Neural progenitor cell (in vitro differentiated cells): ENCODE results near the gene USP32. TPM values are rescaled to one million over a fixed set of nuclear protein-coding genes. Genes with fewer than 3 reads are reported as not detected.
A peak's percentile ranks its signal among the peaks of the same experiment; 100 is the strongest.

ENCODE experiments used
- DNase-seq: peaks from one replicate; pipeline ENCODE4 v3.0.0-alpha.2; 2016; ENCODE audit warnings: low spot score
- H2AFZ ChIP-seq: fragments of 200-600 bp; sonication (generic); replicated peaks from 2 replicates; pipeline ENCODE4 v1.6.1; 2016; ENCODE audit warnings: antibody characterized with exemption
- H3F3A ChIP-seq: fragments of 200-600 bp; sonication (generic); 2 replicates; pipeline ENCODE4 v1.6.1; 2016; ENCODE audit warnings: antibody characterized with exemption, low read depth
- H3K27ac ChIP-seq: fragments of 200-600 bp; sonication (generic); 2 replicates; pipeline ENCODE4 v1.5.1; 2016; ENCODE audit warnings: mild to moderate bottlenecking
- H3K27me3 ChIP-seq: fragments of 200-600 bp; sonication (generic); 2 replicates; pipeline ENCODE4 v1.6.1; 2016; ENCODE audit warnings: mild to moderate bottlenecking, moderate library complexity
- H3K36me3 ChIP-seq: fragments of 200-600 bp; sonication (generic); 2 replicates; pipeline ENCODE4 v1.5.1; 2016
- H3K4me1 ChIP-seq: fragments of 200-600 bp; sonication (generic); 2 replicates; pipeline ENCODE4 v1.6.1; 2016; ENCODE audit warnings: mixed run types
- H3K4me2 ChIP-seq: fragments of 200-600 bp; sonication (generic); 2 replicates; pipeline ENCODE4 v1.6.1; 2016
- H3K4me3 ChIP-seq: fragments of 200-600 bp; sonication (generic); 2 replicates; pipeline ENCODE4 v1.5.1; 2016
- H3K79me2 ChIP-seq: fragments of 200-600 bp; sonication (generic); 2 replicates; pipeline ENCODE4 v1.6.1; 2016; ENCODE audit warnings: low read depth
- H3K9ac ChIP-seq: fragments of 200-600 bp; sonication (generic); 2 replicates; pipeline ENCODE4 v1.6.1; 2016
- H3K9me3 ChIP-seq: fragments of 200-600 bp; sonication (generic); 2 replicates; pipeline ENCODE4 v1.5.1; 2016; ENCODE audit warnings: low read depth
- H4K20me1 ChIP-seq: fragments of 200-600 bp; sonication (generic); 2 replicates; pipeline ENCODE4 v1.6.1; 2016; ENCODE audit warnings: low read depth
- H3K27ac Mint-ChIP-seq: 3 replicates; pipeline ENCODE4 v1.8.0; 2021; ENCODE audit warnings: mixed read lengths
- H3K27me3 Mint-ChIP-seq: 2 replicates; pipeline ENCODE4 v1.8.0; 2022; ENCODE audit warnings: low read depth, mild to moderate bottlenecking, inconsistent platforms, moderate library complexity, mixed read lengths; ENCODE audit not compliant: insufficient read depth
- H3K36me3 Mint-ChIP-seq: 3 replicates; pipeline ENCODE4 v1.8.0; 2021; ENCODE audit warnings: mixed read lengths
- H3K4me1 Mint-ChIP-seq: 3 replicates; pipeline ENCODE4 v1.8.0; 2021; ENCODE audit warnings: mixed read lengths
- H3K4me3 Mint-ChIP-seq: 3 replicates; pipeline ENCODE4 v1.8.0; 2021; ENCODE audit warnings: mild to moderate bottlenecking, moderate library complexity, mixed read lengths
- H3K9me3 Mint-ChIP-seq: 3 replicates; pipeline ENCODE4 v1.8.0; 2020; ENCODE audit warnings: mixed read lengths
- CTCF ChIP-seq: fragments of 200-600 bp; sonication (generic); IDR thresholded peaks from 2 replicates; pipeline ENCODE4 v1.5.1; 2017; ENCODE audit warnings: antibody characterized with exemption, mild to moderate bottlenecking
- EZH2 ChIP-seq: fragments of 200-600 bp; sonication (generic); IDR thresholded peaks from 2 replicates; pipeline ENCODE4 v1.6.1; 2017; ENCODE audit warnings: antibody characterized with exemption, mild to moderate bottlenecking, moderate library complexity
- EZH2phosphoT487 ChIP-seq: fragments of 200-600 bp; sonication (generic); IDR thresholded peaks from 2 replicates; pipeline ENCODE4 v1.6.1; 2017; ENCODE audit warnings: antibody characterized with exemption
- total RNA-seq: library from RNA; depleted of rRNA; stranded (reverse); fragments of >200 nt; gene quantifications from 2 replicates; pipeline ENCODE4 v1.2.3, GENCODE V29; 2015; ENCODE audit warnings: low replicate concordance

Gene USP32
- total RNA-seq, 1 donor from 2014 or later, result 45.0 TPM

- no peaks in the 10 kb centered on the region for H3K9me3 Mint-ChIP-seq
- no peak for DNase-seq
- no peaks in the 10 kb centered on the region for H3K27me3 Mint-ChIP-seq
- Histone ChIP-seq H3K27ac (no peak overlapping the region), H3K9ac (no peak overlapping the region), H3K4me3 (no peak overlapping the region), H3K79me2 (peaks cover 86% of the 10 kb centered on the region), H3K4me1 (no peaks in the 10 kb centered on the region), H2AFZ (no peak overlapping the region), H4K20me1 (peaks cover 16% of the 10 kb centered on the region), H3K9me3 (no peaks in the 10 kb centered on the region), H3F3A (peaks cover 4% of the 10 kb centered on the region), H3K36me3 (no peaks in the 10 kb centered on the region), H3K27me3 (no peaks in the 10 kb centered on the region), H3K4me2 (no peak overlapping the region)
- TF ChIP-seq EZH2phosphoT487 (no peak), CTCF (no peak), EZH2 (no peak)
- no peaks in the 10 kb centered on the region for H3K4me1 Mint-ChIP-seq
- no peak overlapping the region for H3K4me3 Mint-ChIP-seq
- H3K27ac Mint-ChIP-seq, result no peak overlapping the region
- no peaks in the 10 kb centered on the region for H3K36me3 Mint-ChIP-seq
These were observed 32.5 kb downstream of the USP32 start for GRCh38 chr17:60359415-60359814.

- H3K27me3 Mint-ChIP-seq, result no peaks in the 10 kb centered on the region
- H3K9me3 Mint-ChIP-seq, result no peaks in the 10 kb centered on the region
- H3K79me2 ChIP-seq, result peaks cover 86% of the 10 kb centered on the region
These were observed 33.2 kb downstream of the USP32 start for GRCh38 chr17:60358606-60359225.

GRCh38 chr17:60356940-60357339, 35.0 kb downstream of the USP32 start:
- TF ChIP-seq EZH2phosphoT487, result no peak
- TF ChIP-seq EZH2, result no peak
- no peak for TF ChIP-seq CTCF
- Histone ChIP-seq H3K4me2 (no peak overlapping the region), H3K9ac (no peak overlapping the region), H3K36me3 (no peaks in the 10 kb centered on the region), H3F3A (peaks cover under 1% of the 10 kb centered on the region), H3K27ac (no peak overlapping the region), H3K79me2 (peaks cover 89% of the 10 kb centered on the region), H4K20me1 (peaks cover 16% of the 10 kb centered on the region), H3K4me3 (no peak overlapping the region), H3K4me1 (peaks cover 10% of the 10 kb centered on the region), H2AFZ (no peak overlapping the region), H3K27me3 (no peaks in the 10 kb centered on the region), H3K9me3 (no peaks in the 10 kb centered on the region)
- Mint-ChIP-seq H3K4me3 (no peak overlapping the region), H3K27me3 (no peaks in the 10 kb centered on the region), H3K4me1 (no peaks in the 10 kb centered on the region), H3K9me3 (no peaks in the 10 kb centered on the region), H3K27ac (no peak overlapping the region), H3K36me3 (no peaks in the 10 kb centered on the region)
- no peak for DNase-seq

More at GRCh38 chr17:60358606-60359225, 33.2 kb downstream of the USP32 start:
- no peaks in the 10 kb centered on the region for H3K4me1 ChIP-seq
- Mint-ChIP-seq H3K4me3 (no peak overlapping the region), H3K36me3 (no peaks in the 10 kb centered on the region), H3K4me1 (no peaks in the 10 kb centered on the region), H3K27ac (no peak overlapping the region)
- H3K4me2 ChIP-seq, result no peak overlapping the region
- no peaks in the 10 kb centered on the region for H3K36me3 ChIP-seq
- no peak overlapping the region for H3K4me3 ChIP-seq
- TF ChIP-seq CTCF (no peak), EZH2 (no peak), EZH2phosphoT487 (no peak)
- H2AFZ ChIP-seq, result no peak overlapping the region
- no peaks in the 10 kb centered on the region for H3K27me3 ChIP-seq
- H4K20me1 ChIP-seq, result peaks cover 16% of the 10 kb centered on the region
- H3F3A ChIP-seq, result peaks cover 4% of the 10 kb centered on the region
- no peaks in the 10 kb centered on the region for H3K9me3 ChIP-seq
- peak overlapping the region; percentile 23 for H3K27ac ChIP-seq
- no peak for DNase-seq
- H3K9ac ChIP-seq, result no peak overlapping the region
